K562 treated with DMSO at 1 percent for 12 hours (cell line): ENCODE results near the gene RARS2. TPM values are rescaled to one million over a fixed set of nuclear protein-coding genes. Genes with fewer than 3 reads are reported as not detected.

ENCODE experiments used
- total RNA-seq: library from RNA; unstranded; fragments of 300-600 nt; gene quantifications from 2 replicates; pipeline ENCODE4 v1.2.3, GENCODE V29; 2022; ENCODE audit not compliant: insufficient read depth

Gene RARS2
- 18.3 and 29.8 TPM in 2 replicates for total RNA-seq

GRCh38 chr6:87589693-87590416, at the start of gene RARS2, which contains the start of gene ORC3:
RARS2 (minus strand) TSS chr6:87589987; CDS start chr6:87589957, 30 bp downstream.
ORC3 (plus strand) TSS chr6:87590135; CDS start chr6:87590169, 34 bp downstream.

GRCh38 chr6:87472525-87473418, 117.0 kb downstream of the RARS2 start, which contains the start of gene SLC35A1:
SLC35A1 (plus strand) TSS chr6:87472974; CDS start chr6:87473004, 30 bp downstream.

Other genes with a start within 250 kb of the RARS2 start
- gene C6orf163, start 245.2 kb downstream of the RARS2 start, total RNA-seq, result 1.2 TPM in 1 of 2 replicates, not detected in the other
- gene CFAP206, start 182.0 kb downstream of the RARS2 start, total RNA-seq, result not detected in 2 replicates
- gene SLC35A1, start 117.0 kb downstream of the RARS2 start, total RNA-seq, result 5.6 and 15.5 TPM in 2 replicates
- 15.0 and 26.9 TPM in 2 replicates for gene ORC3, start 148 bp upstream of the RARS2 start, total RNA-seq
- 39.8 and 78.4 TPM in 2 replicates for gene AKIRIN2, start 112.2 kb upstream of the RARS2 start, total RNA-seq